IPS-11a (cell line): Measurements from ENCODE around the gene BBOF1.

Experiments used
- H3K4me3 ChIP-seq: one replicate; pipeline ENCODE4 v1.5.1; 2013; ENCODE audit warnings: low read depth, low read length, control low read depth

BBOF1 gene

GRCh38 chr14:74022346-74022745 lies 3.2 kb downstream of the BBOF1 start:
- H3K4me3 ChIP-seq, result no peak overlapping the region

DNA sequence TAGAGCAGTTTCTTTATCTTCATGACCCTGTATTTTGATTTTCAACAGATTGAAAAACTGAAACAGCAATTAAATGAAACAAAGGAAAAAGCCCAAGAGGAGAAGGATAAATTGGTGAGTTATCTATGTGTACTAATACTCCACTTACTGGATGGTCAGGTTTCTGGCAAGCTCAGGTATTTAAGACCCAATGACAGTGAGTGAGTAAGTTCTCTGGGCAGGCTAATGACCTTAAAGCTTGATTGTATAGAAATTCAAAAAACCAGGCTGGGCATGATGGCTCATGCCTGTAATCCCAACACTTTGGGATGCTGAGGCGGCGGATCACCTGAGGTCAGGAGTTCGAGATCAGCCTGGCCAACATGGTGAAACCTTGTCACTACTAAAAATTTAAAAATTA lies 10.0 kb downstream of the BBOF1 start:
- H3K4me3 ChIP-seq, result no peak overlapping the region

- no peak overlapping the region for H3K4me3 ChIP-seq
These were observed 15.4 kb downstream of the BBOF1 start for GRCh38 chr14:74034572-74034971.

DNA sequence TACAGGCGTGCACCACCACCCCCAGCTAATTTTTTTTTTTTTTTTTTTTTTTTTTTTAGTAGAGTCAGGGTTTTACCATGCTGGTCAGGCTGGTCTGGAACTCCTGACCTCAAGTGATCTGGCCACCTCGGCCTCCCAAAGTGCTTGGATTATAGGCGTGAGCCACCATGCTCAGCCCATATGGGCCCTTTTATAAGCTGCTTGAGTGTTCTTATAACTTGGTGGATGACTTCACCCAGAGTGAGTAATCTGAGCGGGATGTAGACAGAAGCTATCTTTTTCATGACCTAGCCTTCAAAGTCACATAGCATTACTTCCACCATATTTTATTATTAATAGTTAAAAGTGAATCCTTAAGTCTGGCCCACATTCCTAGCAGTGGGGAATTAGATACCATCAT lies 16.4 kb downstream of the BBOF1 start:
- no peak overlapping the region for H3K4me3 ChIP-seq

DNA sequence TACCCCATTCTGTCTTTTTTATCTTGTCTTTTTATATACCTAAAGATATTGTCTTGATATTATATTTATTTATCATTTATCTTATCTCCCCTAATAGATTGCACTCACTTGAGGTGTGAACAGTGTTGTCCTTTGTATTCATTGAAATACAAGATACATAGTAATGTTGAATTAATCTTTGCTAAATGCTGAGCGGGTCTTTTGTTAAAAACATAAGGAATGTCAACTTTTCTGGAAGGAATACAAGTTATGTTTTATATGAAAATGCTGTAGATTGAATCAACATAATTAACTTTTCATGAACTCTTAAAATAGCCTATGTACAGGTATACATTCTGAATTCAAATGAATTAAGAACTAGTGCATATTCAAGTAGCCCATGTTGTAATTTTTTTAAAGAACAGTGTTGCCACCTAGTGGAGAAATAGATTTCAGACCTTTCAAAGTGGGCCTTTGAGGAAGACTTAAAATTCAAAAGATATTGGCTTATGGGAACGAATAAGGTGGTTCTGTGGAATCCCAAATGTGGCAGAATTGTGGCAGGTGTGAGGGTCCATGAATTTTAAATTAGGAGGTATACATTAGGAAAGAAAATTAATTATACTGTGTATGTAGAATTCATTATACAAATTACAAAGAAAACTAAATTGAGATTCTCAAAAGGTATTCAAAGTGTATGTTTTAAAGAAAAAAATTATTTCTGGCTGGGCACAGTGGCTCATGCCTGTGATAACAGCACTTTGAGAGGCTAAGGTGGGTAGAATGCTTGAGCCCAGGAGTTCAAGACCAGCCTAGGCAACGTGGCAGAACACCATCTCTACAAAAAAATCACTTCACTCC lies 19.1 kb downstream of the BBOF1 start:
- H3K4me3 ChIP-seq, result no peak overlapping the region

DNA sequence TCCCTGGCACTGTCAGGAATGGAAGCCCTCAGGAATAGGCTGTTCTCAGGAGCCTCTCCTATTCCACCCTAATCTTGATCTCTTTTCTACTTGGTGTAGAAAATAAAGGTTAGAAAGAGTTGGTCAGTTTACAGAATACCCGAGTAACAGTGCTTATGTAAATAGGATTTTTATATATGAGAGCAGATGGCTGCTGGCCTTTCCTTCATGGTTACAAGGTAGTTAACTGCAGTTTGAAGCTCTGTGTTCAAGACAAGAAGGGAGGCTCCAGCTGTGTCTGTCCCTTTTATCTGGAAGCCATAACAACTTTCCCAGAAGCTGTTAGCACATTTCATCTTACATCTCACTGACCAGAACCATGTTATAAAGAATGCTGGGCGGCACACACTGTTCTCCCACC lies 23.1 kb downstream of the BBOF1 start:
- H3K4me3 ChIP-seq, result no peak overlapping the region

- H3K4me3 ChIP-seq, result no peak overlapping the region
These were observed 26.4 kb downstream of the BBOF1 start for GRCh38 chr14:74045522-74045921.

GRCh38 chr14:74048281-74048680 lies 29.1 kb downstream of the BBOF1 start:
- H3K4me3 ChIP-seq, result no peak overlapping the region

- H3K4me3 ChIP-seq, result no peak overlapping the region
These were observed 30.8 kb downstream of the BBOF1 start for GRCh38 chr14:74049876-74050495.

DNA sequence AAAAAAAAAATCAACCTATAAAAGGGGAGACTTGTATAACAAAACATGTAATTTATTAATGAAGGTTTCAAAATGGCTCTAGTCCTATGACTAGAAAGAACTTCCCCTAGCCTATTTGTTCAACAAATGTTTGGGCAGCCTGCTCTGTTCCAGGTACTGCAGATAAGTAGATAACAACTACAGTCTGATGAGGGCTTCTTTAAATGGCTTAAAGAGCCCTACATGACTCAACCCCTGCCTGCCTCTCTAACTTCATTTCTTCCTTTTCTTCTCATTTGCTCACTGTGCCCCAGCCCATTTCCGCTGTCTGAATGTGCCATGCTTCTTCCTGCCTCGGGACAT lies 43.6 kb downstream of the BBOF1 start:
- no peak overlapping the region for H3K4me3 ChIP-seq

GRCh38 chr14:74064426-74064825 lies 45.3 kb downstream of the BBOF1 start:
- no peak overlapping the region for H3K4me3 ChIP-seq

GRCh38 chr14:74064883-74065282 lies 45.7 kb downstream of the BBOF1 start:
- no peak overlapping the region for H3K4me3 ChIP-seq

GRCh38 chr14:74065746-74066575 lies 46.8 kb downstream of the BBOF1 start:
- no peak overlapping the region for H3K4me3 ChIP-seq

DNA sequence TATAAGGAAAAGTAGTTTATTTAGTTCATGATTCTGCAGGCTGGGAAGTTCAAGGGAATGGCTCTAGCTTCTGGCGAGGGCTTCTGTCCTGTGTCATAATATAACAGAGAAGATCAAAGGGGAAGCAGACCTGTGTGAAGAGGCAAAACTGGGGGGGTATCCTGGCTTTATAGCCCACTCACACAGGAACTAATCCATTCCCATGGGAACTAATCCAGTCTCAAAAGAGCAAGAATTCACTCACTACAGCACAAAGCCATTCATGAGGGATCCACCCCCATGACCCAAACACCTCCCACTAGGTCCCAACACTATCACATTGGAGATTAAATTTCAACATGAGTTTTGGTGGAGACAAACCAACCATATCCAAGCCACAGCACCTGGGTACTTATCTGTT lies 58.3 kb downstream of the BBOF1 start:
- no peak overlapping the region for H3K4me3 ChIP-seq

DNA sequence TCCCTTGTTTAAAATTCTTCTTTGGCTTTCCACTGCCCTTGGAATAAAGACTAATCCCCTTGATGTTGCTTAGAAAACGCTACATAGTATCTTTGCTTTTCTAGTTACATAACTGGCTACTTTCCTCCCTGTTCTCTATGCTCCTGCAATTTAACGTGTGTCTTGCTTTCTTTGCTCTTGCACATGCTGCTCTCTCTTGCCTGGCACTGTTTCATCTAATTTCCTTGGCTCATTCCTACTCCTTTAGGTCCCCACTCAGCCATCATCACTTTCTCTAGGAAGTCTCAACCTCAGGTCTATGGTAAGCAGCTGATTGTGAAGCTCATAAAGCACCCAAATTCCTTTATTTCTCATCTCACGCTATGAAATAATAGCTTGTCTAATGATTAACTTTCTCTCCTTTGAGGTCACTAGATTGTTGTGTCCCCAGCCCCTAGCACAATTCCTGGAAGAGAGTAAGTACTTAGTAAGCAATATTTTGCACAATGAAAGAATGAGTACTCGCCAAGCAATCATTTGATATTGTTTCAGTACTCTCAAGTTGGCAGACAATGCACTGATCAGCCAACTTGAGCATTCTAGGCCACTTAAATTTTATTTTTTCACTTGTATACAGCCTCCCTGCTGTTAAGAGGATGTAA lies 61.8 kb downstream of the BBOF1 start:
- H3K4me3 ChIP-seq, result no peak overlapping the region

GRCh38 chr14:74081491-74081890 lies 62.3 kb downstream of the BBOF1 start:
- H3K4me3 ChIP-seq, result no peak overlapping the region

DNA sequence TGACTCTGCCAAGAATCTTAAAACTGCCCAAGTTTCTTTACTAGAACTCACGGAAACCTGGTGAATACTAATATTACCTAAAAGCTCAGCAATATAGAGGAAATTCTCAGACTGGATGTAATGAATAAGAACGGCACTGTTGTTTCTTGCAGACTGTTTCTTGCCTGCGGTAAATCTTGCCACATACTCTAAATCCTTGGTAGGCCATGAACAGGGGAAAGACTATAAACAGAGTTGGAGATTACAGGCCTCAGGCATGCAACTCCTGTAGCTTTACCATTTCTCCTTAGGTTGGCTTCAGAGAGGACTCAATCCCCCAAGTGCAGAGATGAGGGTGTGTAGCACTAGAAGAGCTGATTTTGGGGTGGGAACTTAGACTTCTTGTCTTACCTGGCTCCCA lies 64.0 kb downstream of the BBOF1 start:
- peak overlapping the region; percentile 92 for H3K4me3 ChIP-seq

DNA sequence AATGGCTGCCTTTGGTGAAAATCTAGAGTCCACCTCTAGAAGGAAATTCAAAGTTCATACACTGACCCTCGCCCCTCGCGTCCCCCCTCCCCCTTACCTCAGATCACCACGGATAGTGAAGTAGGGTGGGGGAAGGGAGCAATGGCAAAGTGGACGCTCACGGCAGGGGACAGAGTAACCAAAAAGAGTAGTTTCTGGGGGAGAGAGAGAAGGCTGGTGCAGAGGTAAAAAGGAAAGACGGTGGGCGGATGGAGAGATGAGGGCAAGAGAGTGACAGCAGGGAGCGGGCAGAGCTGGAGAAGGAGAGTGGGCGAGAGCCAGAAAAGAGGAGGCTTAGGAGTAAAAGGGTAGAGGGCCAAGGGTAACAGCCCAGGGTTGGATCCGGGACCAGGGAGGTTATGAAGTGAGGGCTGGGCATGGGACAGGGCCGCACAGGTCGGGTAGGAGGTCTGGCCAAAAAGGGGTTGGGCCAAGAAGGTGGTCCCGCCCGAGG lies 64.7 kb downstream of the BBOF1 start:
- peak overlapping the region; percentile 92 for H3K4me3 ChIP-seq

DNA sequence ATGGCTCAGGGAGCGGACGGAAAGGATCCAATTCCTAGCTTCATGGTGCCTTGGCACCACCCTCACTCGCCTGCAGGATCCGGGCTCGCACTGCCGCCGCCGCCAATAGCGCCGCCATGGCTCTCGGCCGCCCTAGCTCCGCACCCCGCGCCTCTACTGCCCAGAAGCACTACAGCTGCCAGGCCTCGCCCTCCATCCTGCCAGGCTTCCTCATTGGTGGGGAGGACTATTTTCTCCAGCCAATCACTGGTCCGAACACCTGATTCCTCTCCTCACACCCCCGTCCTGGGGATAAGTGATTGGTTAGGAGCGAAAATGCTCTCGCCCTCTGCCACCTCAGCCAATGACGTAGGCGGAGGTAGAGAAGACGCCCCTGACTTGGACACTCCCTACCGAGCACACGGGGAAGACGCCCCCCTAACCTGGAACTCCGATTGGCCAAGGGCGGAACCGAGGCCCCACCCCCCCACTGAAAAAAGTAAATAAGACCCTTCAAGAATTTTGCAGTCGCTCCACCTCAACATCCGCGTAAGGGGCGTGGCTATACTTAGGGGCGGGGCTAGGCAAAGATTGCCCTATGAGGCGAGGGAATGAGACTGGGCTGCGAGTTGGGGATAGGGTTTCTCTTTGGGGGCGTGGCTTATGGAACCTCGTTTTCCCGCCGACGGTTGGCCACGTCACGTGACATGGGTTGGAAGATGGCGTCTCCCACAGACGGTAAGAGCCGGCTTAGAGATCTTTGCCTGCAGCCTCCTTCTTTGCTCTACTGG lies 65.3 kb downstream of the BBOF1 start, which contains the start of the genes ALDH6A1 and LIN52:
ALDH6A1 (minus strand) TSS at position 177 of the 770 bp plus-strand sequence; CDS start at position 118, 59 bp downstream.
LIN52 (plus strand) TSS at position 680 of the 770 bp plus-strand sequence; CDS start at position 699, 19 bp downstream.
- H3K4me3 ChIP-seq, result peak within 1 kb of the TSS; percentile 99

DNA sequence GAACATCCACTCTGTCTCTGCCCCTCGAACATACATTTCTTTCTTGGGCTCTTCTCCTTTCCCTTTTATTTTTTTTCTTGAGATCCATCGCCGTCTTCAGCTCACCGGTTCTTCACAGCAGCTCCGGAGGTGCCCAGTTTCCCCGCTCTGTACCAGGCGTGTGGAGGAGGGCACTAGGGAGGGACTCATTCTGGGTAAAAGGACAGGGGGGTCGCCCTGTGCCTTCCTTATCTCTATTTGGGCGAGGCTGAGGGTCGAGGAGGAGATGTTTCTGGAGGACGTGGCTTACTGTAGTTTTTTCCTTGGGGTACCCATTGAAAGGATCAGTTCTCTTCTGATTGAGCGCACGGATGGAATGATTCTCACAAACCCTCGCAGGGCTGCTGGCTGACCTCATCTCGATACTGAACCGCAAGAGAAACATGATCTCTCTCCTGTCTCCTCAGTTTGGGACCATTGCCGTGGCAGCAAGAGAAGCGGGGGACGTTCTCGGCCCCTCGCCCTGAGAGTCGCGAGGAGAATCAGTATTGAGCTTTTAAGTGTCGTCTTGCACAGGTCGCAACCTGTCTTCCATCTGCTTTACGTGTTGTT lies 66.0 kb downstream of the BBOF1 start:
- H3K4me3 ChIP-seq, result peak overlapping the region; percentile 99
